ENCODE data around the gene THSD7B.

Gene THSD7B

GRCh38 chr2:137659616-137660015 lies 894.3 kb downstream of the THSD7B start:
- H3K27ac ChIP-seq: no peak overlapping the region
- no peak overlapping the region for H2AFZ ChIP-seq
- H3K9ac ChIP-seq: no peak overlapping the region
- no peaks in the 10 kb centered on the region for H3K36me3 ChIP-seq (ENCODE audit: control insufficient read depth, insufficient read depth, low read length)
- H3K4me2 ChIP-seq (ENCODE audit: low read length): no peak overlapping the region
- no peaks in the 10 kb centered on the region for H3K27me3 ChIP-seq (ENCODE audit: control insufficient read depth, insufficient read depth, low read length)
- no peaks in the 10 kb centered on the region for H3K9me3 ChIP-seq (ENCODE audit: control insufficient read depth, low read length)
- no peak overlapping the region for H3K4me3 ChIP-seq (ENCODE audit: low read depth, low read length)
- no peaks in the 10 kb centered on the region for H3K79me2 ChIP-seq
- H3K4me1 ChIP-seq: no peaks in the 10 kb centered on the region
- TF ChIP-seq CTCF (IDR thresholded peaks at IDR 0.05): no peak

GRCh38 chr2:137670111-137670510 lies 904.8 kb downstream of the THSD7B start:
- no peaks in the 10 kb centered on the region for H3K4me1 ChIP-seq
- no peak overlapping the region for H3K27ac ChIP-seq
- no peak overlapping the region for H3K4me2 ChIP-seq (ENCODE audit: low read length)
- H3K9me3 ChIP-seq (ENCODE audit: control insufficient read depth, low read length): no peaks in the 10 kb centered on the region
- H3K79me2 ChIP-seq: no peaks in the 10 kb centered on the region
- no peak for TF ChIP-seq CTCF (IDR thresholded peaks at IDR 0.05)
- no peaks in the 10 kb centered on the region for H3K36me3 ChIP-seq (ENCODE audit: control insufficient read depth, insufficient read depth, low read length)
- H3K4me3 ChIP-seq (ENCODE audit: low read depth, low read length): no peak overlapping the region
- no peaks in the 10 kb centered on the region for H3K27me3 ChIP-seq (ENCODE audit: control insufficient read depth, insufficient read depth, low read length)
- H3K9ac ChIP-seq: no peak overlapping the region
- H2AFZ ChIP-seq: no peak overlapping the region

GRCh38 chr2:137672989-137673552 lies 907.7 kb downstream of the THSD7B start:
- H3K9ac ChIP-seq: no peak overlapping the region
- H3K27ac ChIP-seq: no peak overlapping the region
- H2AFZ ChIP-seq: no peak overlapping the region
- TF ChIP-seq CTCF (IDR thresholded peaks at IDR 0.05): no peak
- H3K4me2 ChIP-seq (ENCODE audit: low read length): no peak overlapping the region
- no peaks in the 10 kb centered on the region for H3K4me1 ChIP-seq
- H3K27me3 ChIP-seq (ENCODE audit: control insufficient read depth, insufficient read depth, low read length): no peaks in the 10 kb centered on the region
- no peaks in the 10 kb centered on the region for H3K79me2 ChIP-seq
- H3K36me3 ChIP-seq (ENCODE audit: control insufficient read depth, insufficient read depth, low read length): no peaks in the 10 kb centered on the region
- H3K9me3 ChIP-seq (ENCODE audit: control insufficient read depth, low read length): no peaks in the 10 kb centered on the region
- no peak overlapping the region for H3K4me3 ChIP-seq (ENCODE audit: low read depth, low read length)

- H3K36me3 ChIP-seq (ENCODE audit: control insufficient read depth, insufficient read depth, low read length): no peaks in the 10 kb centered on the region
- no peak overlapping the region for H2AFZ ChIP-seq
- no peak overlapping the region for H3K27ac ChIP-seq
- no peak for TF ChIP-seq CTCF (IDR thresholded peaks at IDR 0.05)
- H3K27me3 ChIP-seq (ENCODE audit: control insufficient read depth, insufficient read depth, low read length): no peaks in the 10 kb centered on the region
- no peak overlapping the region for H3K4me2 ChIP-seq (ENCODE audit: low read length)
- no peaks in the 10 kb centered on the region for H3K79me2 ChIP-seq
- H3K9ac ChIP-seq: no peak overlapping the region
- H3K4me1 ChIP-seq: no peaks in the 10 kb centered on the region
- no peak overlapping the region for H3K4me3 ChIP-seq (ENCODE audit: low read depth, low read length)
- no peaks in the 10 kb centered on the region for H3K9me3 ChIP-seq (ENCODE audit: control insufficient read depth, low read length)
Observed at GRCh38 chr2:137674991-137675390, 909.6 kb downstream of the THSD7B start.

GRCh38 chr2:137675584-137676327 lies 910.4 kb downstream of the THSD7B start:
- H3K4me1 ChIP-seq: no peaks in the 10 kb centered on the region
- no peaks in the 10 kb centered on the region for H3K27me3 ChIP-seq (ENCODE audit: control insufficient read depth, insufficient read depth, low read length)
- no peaks in the 10 kb centered on the region for H3K79me2 ChIP-seq
- H3K4me3 ChIP-seq (ENCODE audit: low read depth, low read length): no peak overlapping the region
- no peaks in the 10 kb centered on the region for H3K36me3 ChIP-seq (ENCODE audit: control insufficient read depth, insufficient read depth, low read length)
- no peak overlapping the region for H3K9ac ChIP-seq
- H3K4me2 ChIP-seq (ENCODE audit: low read length): no peak overlapping the region
- no peak overlapping the region for H2AFZ ChIP-seq
- TF ChIP-seq CTCF (IDR thresholded peaks at IDR 0.05): no peak
- no peak overlapping the region for H3K27ac ChIP-seq
- no peaks in the 10 kb centered on the region for H3K9me3 ChIP-seq (ENCODE audit: control insufficient read depth, low read length)
